GM18502 (cell line): ENCODE data around the gene NCKAP5.

Experiments used
- ATAC-seq: cut with Tn5 transposase; IDR thresholded peaks from one replicate; pipeline ENCODE4 v1.9.1; 2021; ENCODE audit warnings: mild to moderate bottlenecking; ENCODE audit not compliant: unreplicated experiment, poor library complexity

NCKAP5 gene

DNA sequence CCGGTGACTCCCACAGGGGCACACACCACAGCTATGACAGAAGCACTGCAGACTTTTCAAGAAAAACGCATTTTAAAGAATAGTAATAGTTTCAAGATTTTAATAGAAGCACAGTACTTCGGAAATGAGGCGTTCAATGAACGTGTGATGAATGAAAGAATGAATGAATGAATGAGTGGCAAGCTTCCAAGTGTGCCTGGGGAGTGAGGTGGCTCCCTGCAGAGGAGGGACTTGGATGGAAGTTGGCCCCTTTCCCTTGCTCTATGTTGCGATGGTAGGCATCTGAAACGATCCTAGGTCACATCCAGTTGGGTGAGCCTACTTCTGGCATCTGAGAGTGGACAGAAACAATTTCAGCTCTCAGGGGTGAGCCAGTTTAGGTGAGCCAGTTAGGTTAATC is 65.6 kb downstream of the NCKAP5 start:
- ATAC-seq: no peak

DNA sequence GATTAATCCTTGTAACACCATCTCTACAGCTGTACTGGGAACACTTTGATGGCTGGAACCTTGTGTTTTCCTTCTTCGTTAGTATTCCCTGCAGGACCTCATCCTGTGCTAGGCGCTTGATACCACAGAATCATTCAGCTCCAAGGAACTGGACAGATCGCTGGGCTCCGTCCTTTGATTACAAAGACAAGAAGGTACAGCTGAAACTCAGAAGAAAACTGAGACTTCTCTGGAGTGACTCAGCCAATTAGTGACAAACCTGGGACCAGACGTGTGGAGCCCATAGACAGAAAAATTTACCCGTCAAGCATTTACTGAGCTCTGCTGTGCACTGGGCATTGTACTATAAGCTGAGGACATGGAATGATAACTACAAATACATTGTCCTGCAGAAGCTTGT is 67.3 kb downstream of the NCKAP5 start:
- no peak for ATAC-seq

DNA sequence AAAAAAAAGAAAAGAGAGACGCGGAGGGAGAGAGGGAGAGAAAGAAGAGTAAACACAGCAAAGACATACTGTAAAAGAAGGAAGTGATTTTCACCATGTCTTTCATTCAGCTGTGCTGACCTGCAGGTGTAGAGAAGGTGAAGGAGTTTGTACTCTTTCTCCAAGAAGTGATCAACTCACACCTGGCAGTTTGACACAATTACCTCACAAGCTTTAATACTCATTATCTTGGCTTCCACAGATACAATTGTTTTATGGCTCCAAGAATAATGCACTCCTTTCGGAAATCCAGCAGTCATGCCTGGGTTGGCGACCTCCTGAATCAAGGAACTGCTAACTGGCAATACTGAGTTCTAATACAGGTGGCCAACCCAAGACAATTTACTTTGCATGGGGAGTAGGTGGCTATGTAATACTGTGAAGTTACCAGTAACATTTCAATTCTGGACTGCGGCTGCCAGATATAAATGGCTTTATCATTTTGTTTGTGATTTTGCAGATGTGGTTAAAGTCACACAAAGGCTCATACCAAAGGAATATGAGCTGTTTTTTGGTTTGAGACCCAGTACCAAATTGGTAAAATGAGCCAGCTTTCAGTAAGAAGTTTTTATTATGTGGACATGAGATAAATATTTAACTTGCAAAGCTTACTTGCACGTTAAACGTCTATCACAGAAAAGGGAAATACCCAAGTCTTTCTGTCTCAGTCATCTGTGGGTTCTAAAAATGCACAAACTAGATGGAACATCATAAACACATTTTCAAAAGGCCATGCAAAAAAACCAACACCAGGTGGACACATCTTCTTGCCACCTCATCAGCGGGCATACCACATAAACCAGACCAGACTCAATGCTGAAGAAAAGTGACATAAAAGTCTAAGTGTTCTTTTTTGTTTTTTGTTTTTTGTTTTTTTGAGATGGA is 69.3 kb downstream of the NCKAP5 start:
- peak; percentile 63 for ATAC-seq

DNA sequence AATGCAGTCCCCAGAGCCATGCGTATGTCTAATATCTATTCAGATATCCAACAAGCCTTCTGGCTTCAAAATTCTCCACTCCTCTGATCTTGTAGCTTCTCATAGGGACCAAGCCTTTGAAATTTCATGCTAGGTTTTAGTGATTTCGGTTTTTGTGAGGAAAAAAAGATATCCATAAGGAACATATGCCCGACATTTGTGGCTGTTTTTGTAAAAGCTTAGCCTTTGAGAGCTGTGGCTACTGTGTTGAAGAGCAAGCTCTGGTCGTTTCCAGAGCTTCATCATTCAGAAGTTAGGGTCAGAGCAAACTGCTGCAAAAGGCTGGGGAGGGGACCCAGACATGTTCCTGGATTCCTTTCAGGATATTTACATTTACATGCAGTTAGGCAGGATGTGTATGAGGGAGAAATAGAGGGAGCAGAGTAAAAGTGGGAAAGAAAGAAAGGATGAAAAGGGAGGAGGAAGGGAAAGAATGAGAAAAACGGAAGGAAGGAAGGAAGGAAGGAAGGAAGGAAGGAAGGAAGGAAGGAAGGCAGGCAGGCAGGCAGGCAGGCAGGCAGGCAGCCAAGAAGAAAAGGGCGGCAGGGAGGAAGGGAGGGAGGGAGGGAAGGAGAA is 70.2 kb downstream of the NCKAP5 start:
- no peak for ATAC-seq

DNA sequence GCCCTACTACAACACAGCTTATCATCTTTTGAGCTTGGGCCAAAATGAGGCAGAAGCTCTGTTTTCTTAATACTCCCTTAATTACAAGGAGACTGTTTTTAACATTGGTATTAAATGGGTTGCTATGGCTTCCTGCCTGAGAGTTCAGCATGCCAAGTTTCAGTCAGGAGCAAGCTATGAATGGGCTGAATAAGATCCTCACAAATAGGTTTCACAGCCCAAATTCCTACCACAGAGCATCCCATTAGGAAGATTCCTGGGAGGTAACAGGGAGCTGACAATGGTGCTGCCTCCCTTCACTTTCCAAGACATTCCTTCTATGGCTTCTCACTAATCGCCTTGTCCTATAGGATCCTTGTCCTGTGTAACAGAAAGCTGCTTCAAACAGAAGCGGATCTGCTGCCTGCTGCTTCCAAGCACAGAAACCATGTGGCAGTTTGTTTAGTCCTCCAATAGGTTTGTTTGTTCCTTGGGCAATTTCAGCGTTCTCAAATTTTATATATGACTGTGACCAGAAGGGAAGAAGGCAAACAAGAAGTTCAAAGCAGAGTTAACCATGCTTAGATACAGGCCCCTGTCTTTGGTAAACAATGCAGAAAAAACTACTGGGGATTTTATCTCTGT is 70.9 kb downstream of the NCKAP5 start:
- ATAC-seq: no peak

DNA sequence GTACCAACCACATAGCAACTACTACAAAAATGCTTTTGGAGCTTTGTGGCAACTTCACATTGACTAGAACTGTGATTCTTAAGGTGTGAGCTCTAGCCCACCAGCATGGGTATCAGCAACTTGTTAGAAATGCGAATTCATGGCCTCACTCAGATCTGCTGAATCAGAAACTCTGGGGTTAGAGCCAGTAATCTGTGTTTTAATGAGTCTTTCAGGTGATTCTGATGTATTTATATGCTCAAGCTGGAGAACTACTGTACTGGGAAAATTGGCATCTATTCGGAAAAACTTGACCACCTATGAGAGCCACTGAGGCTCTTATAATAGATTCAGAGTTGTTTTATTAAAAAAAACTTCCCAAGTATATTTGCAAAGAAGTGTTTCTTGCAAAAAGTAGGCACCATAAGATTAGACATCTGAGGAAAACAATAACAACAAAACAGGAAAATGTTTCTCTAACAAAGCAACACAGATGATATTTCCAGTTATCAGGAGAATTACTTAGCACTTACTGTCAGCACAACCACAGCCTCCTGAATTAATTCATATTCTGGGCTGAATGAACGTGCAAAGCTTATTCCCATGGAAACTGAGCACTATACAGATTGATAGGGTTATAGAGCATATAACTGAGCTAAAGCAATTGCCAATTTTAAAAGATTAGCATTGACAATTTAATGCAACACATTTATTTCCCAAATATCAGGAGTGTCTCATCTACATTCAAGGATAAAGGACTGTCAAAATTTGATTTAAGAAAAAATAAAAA is 71.6 kb downstream of the NCKAP5 start:
- ATAC-seq: no peak

DNA sequence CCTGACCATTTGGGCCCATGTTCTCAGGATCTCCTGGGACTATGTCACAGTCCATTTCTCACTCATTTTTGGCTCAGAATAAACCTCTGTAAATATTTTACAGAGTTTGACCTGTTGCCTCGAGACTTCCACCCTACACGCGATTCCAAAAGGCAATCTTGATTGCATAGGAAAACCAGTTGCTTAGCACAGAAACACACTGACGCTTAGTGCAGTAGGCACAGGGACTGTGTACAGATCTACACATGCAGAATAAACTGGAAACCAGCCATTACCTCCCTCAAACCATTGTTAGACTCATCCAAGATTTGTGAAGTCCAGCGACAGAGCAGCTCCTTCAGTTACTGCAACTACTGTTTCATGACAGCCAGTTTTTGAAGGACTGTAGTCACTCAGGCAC is 73.0 kb downstream of the NCKAP5 start:
- no peak for ATAC-seq

DNA sequence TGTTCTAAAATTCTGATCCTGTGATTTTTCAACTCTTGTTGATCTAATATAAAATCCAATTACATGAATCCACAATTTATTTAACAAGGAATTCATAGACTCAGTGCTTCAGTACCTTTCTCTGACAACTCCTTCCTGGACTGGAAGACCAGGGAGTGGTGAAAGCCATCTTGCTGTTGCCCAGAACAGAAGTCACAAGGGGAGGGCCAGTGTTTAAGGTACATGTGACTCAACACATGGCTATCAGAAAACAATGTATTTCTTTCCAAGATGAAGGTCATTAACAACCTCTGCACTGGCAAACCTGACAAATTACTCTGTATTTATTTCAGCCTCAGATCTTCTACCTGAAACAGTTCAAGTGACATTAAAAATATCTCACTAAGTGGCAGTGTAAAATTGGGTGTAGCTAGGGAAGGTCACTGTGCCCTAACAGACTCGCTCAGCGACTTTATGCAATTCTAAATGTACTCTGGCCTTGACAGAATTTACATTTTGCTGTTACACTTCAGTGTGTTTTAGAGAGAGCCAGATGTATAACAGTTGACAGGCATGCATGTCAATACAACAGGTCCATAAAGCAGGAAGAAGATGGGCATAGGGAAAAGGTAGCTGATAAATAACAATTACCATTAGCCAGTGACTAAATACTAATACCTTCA is 75.4 kb downstream of the NCKAP5 start:
- ATAC-seq: no peak

DNA sequence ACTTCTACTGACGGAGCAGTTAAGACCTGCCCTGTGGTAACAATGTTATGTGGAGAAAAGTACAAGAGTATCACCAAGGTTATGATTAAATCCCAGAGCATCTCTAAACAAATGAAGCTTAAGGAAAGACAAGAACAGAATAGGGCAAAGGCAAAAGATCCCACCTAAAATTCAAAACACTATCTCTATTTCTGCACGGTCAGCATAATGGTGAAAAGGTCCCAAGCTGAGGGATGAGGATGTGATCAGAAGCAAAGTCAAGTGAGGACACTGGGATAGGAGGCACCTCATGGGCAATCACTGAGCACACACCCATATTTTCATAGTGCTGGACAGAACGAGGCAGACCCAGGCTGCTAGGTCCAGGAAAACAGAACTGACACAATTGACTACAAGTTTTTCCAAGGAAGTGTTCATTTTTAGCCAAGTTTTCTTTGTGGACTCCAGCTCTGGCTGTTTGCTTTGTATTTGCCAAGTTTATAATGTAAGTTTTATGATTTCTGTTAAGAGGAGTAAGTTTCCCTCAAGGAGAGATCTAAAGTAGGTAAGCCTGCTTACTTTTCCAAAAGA is 77.8 kb downstream of the NCKAP5 start:
- no peak for ATAC-seq

DNA sequence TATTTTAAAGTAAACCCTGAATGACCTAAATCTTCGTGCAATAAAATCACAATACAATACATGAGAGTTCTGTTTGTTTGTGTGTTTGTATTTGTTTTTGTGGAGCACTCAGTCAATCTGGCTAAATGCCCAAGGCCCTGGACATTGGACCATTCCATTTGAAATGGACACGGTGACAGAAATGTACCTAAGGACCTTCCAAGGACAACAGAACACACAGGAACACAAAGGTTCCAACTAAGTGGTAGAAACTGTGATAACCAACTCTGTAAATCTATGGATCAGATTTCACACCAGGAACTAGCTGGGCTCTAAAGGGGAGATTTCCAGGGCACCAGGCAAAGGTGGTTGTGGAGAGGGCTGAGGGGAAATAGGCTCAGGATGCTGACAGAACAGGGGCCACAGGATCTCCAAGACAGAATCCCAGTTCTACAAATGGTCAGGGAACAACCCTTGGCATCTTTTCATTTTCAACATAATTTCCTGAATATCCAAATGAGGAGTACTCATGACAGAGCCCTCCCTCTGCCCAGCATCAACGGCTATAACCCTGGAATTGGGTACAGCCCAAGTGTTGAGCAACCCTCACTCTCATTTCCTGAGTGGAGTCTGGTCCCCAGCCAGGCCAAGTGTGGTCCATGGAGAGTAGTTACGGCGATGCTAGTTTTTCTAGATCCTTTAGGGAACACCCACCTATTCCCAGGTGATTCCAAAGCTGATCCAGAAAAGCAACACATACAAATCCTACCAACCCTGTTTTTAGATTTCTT is 78.4 kb downstream of the NCKAP5 start:
- no peak for ATAC-seq

DNA sequence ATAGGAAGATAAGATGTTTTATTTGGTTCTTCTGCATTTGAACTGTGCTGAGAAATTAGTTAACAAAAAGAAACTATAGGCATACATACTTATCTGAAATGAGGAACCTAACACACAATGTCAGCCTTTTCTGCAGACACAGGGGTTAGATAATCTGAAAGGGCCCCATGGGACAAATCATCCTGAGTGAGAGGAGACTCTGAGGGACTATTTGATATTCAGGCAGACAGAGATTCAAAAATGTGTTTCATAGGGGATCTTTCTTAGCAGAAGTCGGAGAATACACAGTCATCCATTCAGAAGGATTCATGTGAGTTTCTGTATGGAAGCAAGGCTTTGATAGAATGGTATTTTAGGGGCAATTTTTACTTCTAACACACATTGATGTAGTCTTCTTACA is 79.1 kb downstream of the NCKAP5 start:
- no peak for ATAC-seq

DNA sequence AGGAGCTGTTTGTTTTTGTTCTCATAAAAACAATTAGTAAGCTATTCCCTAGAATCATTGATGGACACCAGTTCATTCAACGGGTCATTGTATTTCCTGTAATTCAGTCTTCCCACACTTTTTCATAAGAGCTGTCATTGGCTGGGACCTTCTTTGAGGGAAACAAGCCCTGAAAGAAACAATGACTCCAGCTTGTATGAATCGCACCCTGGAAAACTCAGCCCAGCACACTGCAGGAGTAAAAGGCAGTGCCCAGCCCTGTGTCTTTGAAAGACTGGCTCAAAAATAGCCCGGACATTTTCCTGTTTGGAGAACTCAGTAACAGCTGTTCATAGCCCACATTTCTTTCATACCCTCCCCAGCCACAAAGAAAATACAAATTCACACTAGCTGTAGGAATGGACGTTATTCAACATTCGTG is 81.5 kb downstream of the NCKAP5 start:
- no peak for ATAC-seq

DNA sequence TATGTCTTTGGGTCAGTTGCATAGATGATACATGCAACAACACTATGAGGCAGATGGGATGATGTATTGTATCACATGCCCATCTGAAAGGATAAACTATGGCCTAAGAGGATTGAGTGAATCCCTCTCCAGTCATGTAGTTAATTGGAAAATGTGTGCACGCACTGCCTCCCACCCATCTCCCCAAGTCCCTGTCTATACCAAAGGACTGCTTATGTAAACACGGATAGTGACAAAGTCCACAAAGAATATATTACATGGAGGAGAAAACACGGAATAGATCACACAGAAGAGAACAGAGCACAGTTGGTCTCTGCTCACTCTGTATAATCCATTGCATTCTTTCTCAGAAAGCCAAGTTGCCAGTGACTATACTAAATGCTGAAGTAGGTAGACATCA is 82.4 kb downstream of the NCKAP5 start:
- ATAC-seq: no peak

DNA sequence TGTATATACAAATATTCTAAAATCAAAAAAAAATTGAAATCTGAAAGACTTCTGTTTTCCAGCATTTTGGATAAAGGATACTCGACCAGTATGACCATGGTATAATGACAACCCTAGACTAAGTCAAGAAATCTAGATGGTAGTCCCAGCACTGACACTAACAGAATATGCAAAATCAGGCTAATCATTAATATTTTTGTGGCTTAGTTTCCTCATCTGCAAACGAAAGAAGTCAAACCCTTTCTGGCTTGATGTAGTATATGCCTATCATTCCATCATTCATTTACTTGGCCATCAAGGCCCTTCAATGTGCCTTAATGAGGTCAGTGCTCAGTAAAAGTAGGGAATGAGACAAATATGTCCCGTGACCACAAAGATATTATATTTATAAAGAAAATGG is 83.5 kb downstream of the NCKAP5 start:
- no peak for ATAC-seq

DNA sequence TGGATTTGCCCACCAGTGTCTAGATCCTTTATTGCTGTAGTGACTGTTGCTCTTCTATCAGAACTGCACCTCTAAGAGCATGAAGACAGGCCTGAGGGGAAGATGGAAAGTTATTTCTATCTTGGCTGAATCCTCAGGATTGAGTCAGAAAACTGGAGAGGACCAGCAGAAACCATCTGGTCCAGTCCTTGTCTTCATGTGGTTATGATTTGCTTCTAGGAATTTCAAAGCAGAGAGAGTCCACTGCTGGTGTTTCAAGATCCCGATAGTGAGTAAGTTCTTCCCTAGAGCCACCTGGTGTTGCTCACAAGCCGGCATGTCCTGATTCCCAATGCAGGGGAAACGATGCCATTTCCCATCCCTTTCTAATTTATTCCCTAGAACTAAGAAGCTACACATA is 84.2 kb downstream of the NCKAP5 start:
- no peak for ATAC-seq

DNA sequence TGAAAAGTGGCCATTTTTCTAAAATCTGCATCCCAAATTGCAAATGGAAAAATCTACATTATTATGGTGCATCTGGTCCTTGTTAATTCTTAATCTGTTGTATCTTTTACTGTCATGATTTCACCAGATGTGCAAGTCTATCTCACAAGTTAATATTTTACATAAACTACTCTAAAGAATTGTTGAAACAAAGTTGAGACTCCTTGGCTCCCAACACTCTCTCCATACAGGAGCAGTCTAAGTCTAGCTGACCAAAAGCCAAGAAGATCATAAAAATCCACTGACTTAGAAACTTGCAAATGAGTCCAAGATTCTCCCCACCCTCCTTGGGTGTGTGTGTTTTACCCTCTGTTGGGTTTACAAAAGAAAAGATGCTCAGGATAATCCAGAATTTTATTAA is 85.1 kb downstream of the NCKAP5 start:
- no peak for ATAC-seq

DNA sequence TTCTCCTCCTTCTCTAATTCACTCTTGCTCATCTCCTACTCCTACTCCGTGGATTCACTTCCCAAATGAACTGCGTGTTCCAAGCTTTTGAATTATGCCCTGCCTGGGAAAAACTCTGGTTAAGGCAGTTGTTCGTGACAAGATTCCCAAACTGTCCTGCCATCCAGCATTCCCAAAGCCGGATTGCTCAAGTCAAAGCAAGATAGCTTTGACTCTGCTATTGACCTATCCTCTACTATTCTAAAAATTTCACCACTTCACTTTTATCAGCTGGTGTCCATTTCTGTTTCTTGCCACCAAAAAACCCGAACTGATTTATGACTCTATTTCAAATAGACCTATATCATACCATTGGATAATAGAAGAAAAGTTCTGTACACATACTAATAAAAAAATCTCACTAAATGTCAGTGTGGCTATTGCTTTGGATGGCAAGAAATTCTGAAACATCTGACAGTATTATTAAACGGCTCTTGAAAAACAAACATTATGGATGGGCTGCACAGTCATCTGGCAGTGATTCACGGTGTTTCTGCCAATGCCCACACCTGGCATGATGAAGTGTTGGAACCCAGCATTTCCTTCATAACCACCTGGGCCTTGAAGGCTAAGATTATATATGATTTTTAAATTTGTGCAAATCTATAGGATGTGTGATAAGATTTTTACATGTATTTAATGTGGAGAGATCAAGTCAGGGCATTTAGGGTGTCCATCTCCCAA is 87.4 kb downstream of the NCKAP5 start:
- ATAC-seq: no peak

DNA sequence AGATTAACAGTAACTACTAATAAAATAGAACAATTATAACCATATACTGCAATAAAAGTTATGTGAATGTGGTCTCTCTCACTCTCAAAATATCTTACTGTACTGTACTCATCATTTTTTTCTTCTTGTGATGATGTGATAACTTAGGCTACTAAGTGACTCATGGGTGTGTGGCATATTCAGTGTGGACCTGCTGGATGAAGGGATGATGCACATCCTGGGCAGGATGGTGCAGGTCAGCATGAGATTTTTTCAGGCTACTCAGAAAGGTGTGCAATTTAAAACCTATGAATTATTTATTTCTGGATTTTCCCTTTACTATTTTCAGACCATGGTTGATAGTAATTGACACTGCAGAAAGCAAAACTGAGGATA is 90.7 kb downstream of the NCKAP5 start:
- ATAC-seq: no peak
